HG03097 (cell line): ENCODE results near the gene PIBF1.
"Not testable (repeated sequence)": the region's sequence is repeated elsewhere in the genome, so short reads cannot be mapped to it uniquely, and the experiment has no call there.

Experiments
- ATAC-seq: cut with Tn5 transposase; IDR thresholded peaks from one replicate; pipeline ENCODE4 v1.9.1; 2021; ENCODE audit not compliant: unreplicated experiment, low FRiP score

PIBF1 gene

DNA sequence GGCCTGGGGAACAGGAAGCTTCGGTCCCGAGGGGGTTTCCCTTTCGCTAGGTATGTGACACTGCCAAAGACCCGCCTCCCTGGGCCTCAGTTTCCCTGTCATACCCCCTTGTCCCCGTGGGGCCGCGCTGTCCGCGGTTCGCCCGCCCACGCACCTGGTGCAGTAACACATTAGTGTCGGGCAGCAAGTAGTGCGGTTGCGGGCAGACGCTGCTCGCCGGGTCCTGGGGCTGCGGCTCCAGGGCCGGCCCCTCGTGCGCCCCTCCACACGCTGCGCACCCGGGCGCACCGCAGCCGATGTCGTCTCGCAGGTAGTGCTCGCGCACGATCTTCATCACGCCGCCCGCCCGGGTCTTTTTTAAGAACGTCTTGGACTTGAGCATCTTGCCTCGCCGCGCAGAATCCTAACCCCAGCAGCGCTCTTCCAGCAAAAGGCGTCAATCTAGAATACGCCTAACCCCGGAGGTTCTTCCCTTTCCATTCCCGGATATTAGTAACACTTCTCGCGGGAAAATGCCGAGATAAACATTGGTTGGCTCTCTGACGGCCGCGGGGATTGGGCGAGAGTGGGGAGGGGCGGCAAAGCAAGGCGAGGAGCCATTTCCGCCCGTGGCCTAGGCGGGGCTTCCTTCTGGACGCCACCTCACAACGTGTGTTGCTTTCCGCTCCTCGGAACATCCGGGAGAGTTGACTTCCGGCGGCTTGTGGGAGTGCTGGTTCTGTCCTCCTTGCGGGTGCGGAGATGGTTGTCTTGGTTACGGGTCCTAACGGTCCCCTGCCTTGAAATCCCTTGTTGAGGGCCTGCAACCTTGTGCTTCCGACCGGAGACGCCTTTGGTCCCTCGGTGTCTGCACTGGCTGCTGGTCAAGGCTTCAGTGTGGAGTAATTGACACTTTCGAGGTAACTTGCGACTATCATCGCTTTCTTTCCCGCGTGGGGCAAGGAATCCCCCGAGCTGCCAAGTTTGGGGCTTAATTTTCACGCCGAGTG is at the start of gene PIBF1, which contains the start of gene DIS3:
Gene PIBF1, plus strand, starts transcription at position 683 of the 989 bp plus-strand sequence. CDS start 1,337 bp downstream, outside the sequence.
Gene DIS3, minus strand, starts transcription at position 450 of the 989 bp plus-strand sequence. Its CDS starts 68 bp downstream, at position 382.
- peak; percentile 97 for ATAC-seq

GRCh38 chr13:72737033-72737432 is 44.9 kb upstream of the PIBF1 start:
- no peak for ATAC-seq

GRCh38 chr13:72740015-72740414 is 41.9 kb upstream of the PIBF1 start:
- no peak for ATAC-seq

DNA sequence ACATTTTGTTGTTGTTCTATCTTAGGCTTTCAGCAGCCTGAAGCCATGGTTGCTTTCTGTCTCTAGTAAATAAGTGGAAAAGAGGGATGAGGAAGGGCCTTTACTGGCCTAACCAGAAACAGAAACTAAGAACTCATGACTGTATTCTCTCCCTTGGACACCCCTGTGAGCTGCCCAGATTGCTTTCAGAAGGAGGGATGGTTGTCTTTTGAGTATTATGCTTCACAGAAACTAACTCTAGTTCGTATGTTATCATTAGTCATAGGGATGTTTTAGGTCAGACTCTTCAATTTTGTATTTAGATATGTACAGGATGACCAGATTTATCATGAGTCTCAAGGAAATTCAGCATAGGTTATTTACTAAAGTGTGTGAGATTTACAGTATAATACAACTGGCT is 36.7 kb upstream of the PIBF1 start:
- no peak for ATAC-seq

- no peak for ATAC-seq
These were observed 30.7 kb upstream of the PIBF1 start for GRCh38 chr13:72751220-72751619.

GRCh38 chr13:72754111-72754510 is 27.8 kb upstream of the PIBF1 start:
- ATAC-seq, result no peak

DNA sequence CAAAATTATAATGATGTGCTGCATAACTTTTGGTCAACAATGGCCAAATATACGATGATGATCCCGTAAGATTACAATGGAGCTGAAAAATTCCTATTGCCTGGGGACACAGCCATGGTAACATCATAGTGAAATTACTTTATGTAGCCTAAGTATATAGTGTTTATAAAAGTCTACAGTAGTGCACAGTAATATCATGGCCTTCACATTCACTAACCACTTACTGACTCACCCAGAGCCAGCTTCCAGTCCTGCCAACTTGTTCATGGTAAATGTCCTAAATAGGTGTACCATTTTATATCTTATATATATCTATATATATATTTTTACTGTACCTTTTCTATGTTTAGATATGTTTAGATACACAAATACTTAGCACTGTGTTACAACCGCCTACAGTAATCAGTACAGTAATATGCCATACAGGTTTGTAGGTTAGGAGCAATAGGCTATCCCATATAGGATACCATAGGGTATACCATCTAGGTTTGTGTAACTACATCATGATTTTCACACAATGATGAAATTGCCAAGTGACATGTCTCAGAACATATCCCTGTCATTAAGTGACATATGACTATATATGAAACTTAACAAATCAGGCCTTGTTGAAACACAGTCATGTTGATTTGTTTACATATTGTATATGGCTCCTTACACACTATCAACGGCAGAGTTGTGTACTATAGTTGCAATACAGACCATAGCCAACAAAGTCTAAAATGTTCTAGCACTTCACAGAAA is 24.0 kb upstream of the PIBF1 start:
- ATAC-seq, result no peak

DNA sequence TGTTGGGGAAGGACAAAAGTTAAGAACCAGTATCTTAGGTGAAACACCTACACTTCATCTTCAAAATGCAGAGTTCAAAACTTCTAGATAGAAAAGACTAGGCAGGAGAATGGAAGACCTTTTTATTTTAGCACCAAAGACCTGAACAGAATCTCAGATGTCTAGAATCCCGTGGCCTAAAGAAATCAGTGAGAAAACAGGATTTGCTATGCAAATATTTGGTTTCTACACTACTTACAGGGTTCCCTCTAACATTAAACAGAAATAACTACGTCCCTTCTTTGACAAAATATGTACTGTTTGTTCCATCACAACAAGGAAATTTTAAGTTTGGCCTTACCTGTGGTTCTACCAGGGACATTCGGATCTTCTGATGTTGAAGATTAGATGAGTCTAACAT is 21.7 kb upstream of the PIBF1 start:
- no peak for ATAC-seq

GRCh38 chr13:72763411-72763810 is 18.5 kb upstream of the PIBF1 start:
- ATAC-seq, result no peak

- no peak for ATAC-seq
These were observed 7.9 kb upstream of the PIBF1 start for GRCh38 chr13:72774019-72774418.

DNA sequence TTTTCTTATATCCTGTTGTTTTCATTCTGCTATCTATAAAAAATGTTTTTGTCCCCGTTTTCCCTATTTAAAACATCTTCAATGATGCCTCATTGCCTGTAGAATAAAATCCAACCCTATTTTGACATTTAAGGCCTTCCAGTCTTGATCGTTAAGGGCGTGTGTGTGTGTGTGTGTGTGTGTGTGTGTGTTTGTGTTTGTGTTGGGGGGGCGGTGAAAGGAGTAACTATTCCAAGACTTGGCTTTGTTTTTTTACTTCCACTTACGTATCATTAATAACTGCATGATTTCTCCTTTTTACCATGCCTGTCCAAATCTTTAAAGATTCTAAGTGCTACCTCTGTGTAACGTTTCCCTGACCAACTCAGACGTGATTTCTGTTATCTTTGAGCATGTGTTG is 784 bp downstream of the PIBF1 start:
- no peak for ATAC-seq

DNA sequence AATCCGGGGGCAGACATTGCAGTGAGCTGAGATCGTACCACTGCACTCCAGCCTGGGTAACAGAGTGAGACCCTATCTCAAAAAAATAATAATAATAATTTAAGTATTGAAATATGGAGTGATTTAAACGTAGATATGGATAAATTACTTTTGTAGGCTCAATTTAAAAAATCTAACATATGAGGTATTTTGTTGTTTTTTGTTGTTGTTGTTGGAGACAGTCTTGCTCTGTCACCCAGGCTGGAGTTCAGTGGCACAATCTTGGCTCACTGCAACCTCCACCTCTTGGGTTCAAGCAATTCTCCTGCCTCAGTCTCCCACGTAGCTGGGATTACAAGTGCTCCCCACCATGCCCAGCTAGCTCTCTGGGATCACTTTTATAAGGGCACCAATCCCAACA is 2.7 kb downstream of the PIBF1 start:
- not testable (repeated sequence) for ATAC-seq

DNA sequence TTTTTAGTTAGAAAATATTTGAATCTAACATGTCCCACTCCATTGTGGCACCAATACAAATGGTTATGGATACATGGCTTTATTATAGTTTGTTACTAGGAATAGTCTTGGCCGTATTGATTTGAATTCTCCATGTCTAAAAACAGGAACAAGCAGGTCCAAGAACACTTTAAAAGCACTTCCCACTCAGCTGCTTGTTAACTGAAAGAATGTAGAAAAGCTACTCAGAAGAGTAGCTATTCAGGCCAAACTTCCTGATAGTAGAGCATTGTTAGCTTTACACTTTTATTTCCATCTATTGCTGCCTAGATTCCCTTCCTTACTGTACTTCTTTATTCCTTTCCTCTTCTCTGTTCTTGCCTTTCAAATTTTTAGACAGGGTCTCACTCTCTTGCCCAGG is 6.9 kb downstream of the PIBF1 start:
- ATAC-seq, result no peak

- ATAC-seq, result no peak
These were observed 10.7 kb downstream of the PIBF1 start for GRCh38 chr13:72792640-72793039.

- no peak for ATAC-seq
These were observed 16.9 kb downstream of the PIBF1 start for GRCh38 chr13:72798817-72799216.

DNA sequence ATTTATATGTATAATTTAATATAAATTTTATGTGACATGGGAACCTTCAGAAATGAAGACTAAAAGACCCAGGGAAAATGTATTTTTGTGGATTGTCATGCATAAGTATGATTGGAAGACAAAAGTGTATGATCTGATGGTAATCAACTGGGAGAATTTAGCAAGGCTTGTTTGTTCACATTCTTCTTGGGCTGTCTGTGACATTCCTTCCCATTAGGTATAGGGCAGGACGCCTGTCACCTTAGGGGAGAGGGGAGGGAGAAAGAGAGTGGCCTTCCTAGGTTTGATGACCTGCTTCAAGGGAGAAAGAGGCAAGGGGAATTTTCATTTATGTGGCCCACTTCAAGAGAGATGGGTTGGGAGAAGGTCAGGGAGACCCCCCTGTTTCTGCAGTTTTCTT is 22.4 kb downstream of the PIBF1 start:
- no peak for ATAC-seq

DNA sequence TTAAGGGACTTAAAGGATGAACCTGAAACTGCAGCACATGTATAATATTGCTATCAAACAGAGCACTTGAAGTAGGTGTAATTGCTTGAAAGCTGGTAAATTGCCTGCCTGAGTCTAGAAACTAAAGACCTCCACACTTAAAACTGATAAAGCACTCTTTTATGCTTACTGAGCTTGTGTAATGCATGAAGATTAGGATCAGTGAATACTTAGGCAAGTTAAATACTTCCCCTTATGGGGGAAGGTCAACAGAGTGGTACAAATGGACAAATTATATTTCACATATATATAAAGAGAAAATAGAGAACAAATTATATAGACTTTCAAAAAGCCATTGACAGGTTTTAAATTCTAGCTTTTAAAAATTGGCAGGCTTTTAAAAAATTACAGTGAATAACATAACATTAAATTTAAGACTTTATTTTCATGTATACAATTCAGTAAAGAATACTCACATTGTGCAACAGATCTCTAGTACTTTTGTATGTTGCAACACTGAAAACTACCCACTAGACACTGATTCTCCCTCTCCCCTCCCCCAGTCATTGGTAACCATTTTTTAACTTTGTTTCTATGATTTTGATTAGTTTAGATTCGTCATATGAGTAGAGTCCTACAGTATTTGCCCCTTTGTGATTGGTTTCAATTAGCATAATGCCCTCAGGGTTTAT is 23.9 kb downstream of the PIBF1 start:
- no peak for ATAC-seq

- ATAC-seq, result not testable (repeated sequence)
These were observed 24.6 kb downstream of the PIBF1 start for GRCh38 chr13:72806514-72806913.

DNA sequence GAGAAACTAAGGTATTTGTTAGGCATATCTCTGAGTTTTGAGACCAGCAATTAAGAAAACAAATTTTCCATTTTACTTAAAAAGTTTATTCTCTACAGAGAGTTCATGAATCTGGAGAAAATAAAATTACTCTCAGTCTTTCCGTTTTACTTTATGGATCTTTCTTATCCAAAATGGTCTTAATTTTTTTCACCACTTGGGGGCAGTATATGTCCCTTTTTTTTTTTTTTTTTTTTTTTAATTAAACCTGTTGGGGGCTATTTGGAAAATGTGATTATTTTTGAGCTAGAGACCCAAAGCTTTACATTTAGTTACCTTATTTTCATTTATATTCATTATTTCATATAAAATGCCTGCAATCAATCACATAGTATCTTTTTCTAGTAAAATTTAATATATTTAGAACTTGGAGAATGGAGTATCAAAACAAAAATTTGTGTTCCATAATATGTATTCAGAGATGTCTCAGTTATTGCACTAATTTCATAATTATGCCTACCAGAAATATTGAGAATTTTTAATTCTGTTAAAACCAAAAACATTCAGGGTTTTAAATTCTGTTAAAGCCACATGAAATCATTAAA is 27.1 kb downstream of the PIBF1 start:
- ATAC-seq, result no peak

DNA sequence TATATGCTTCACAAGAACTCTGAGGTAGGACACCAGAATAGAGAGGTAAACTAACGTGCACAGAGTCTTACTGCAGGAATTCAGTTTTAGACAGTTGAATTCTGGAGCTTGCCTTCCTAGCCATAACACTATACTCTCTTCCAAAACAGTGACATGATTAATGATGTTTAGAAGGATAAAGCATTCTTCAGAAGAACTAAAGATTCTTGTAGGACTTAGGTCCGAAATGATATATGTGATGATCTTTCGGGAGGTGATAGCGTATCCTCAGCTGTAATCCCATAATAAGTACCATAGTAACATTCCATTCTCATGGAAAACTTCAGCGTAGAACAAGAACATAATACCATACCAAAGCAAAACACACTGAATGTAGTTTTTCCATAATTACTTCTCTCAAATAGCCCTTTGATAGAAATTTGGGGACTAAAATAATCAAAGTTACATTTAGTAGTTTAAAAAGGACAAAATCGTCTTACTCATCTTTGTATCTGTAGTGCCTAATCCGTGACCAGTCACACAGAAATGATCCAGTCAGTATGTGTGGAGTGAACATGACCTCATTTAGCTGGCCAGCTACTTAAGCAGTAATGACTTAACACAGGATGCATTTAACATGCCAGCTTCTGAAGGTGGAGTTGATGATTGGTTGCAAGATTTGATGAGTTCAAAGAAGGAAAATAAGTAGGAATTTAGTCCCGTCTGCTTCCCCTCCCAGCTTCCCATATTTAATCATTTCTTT is 38.4 kb downstream of the PIBF1 start:
- ATAC-seq, result no peak
